ENCODE results near the gene BRD7. TPM values are rescaled to one million over a fixed set of nuclear protein-coding genes. Genes with fewer than 3 reads are reported as not detected.

Gene BRD7
- polyA plus RNA-seq, 3 donors = 11.4 to 33.0 (median 21.2) TPM

- Mint-ChIP-seq H3K4me3 (peak overlapping the region; percentile 99 to 100), H3K27ac (peak overlapping the region; percentile 98 to 100 (median 100)), H3K9me3 (peaks cover 0 to 4% (median 0%) of the 10 kb centered on the region in 7 donors), H3K27me3 (ENCODE audit: low read depth in 3 of 3) (no peaks in the 10 kb centered on the region), H3K36me3 (peaks cover 12 to 44% of the 10 kb centered on the region in 2 donors), H3K4me1 (peaks cover 88% of the 10 kb centered on the region)
- H3K4me2 ChIP-seq (replicated peaks; ENCODE audit: extremely low read depth, low read length, poor library complexity, severe bottlenecking) = peak overlapping the region; percentile 97
- H4K20me1 ChIP-seq (ENCODE audit: insufficient read depth, low read length) = peaks cover 14% of the 10 kb centered on the region
- H3K4me1 ChIP-seq (ENCODE audit: control insufficient read depth in 1 of 2, insufficient read depth in 2 of 2, low read length in 2 of 2) = peaks cover 95% of the 10 kb centered on the region in 2 donors
- no peak for TF ChIP-seq CTCF (IDR thresholded peaks at IDR 0.05)
- peaks cover 98% of the 10 kb centered on the region for H3K79me2 ChIP-seq (ENCODE audit: insufficient read depth, low read length)
- peak; percentile 44 to 77 (median 66) for DNase-seq
- no peaks in the 10 kb centered on the region for H3K9me3 ChIP-seq (replicated peaks in 1 of 2; ENCODE audit: control insufficient read depth in 1 of 2, insufficient read depth in 1 of 2, low read length in 2 of 2)
- H2AFZ ChIP-seq (ENCODE audit: insufficient read depth, low read depth, low read length, poor library complexity, severe bottlenecking) = no peak overlapping the region
- intact Hi-C loops (cut with micrococcal nuclease) = loop anchor here (5.0 to 10.0 kb wide), 3 partner anchors 182 to 465 kb away; partner anchors contain the start of genes CYLD (in 1 of the 2) and NOD2 (in 1 of the 2)
- H3K27ac ChIP-seq (ENCODE audit: low read depth in 1 of 2, low read length in 2 of 2) = peak overlapping the region; percentile 93 to 97
- H3K27me3 ChIP-seq (ENCODE audit: control insufficient read depth in 2 of 2, insufficient read depth in 2 of 2, low read length in 2 of 2) = no peaks in the 10 kb centered on the region
- no CpG with 5 or more reads among the region's 4 CpGs for WGBS (ENCODE audit: insufficient coverage)
- H3K4me3 ChIP-seq (replicated peaks in 1 of 3; ENCODE audit: low read depth in 2 of 3, low read length in 3 of 3) = peak overlapping the region; percentile 6 to 86 (median 12)
- peak overlapping the region; percentile 86 for H3K9ac ChIP-seq (ENCODE audit: insufficient read depth, low read length, poor library complexity, severe bottlenecking)
- no peaks in the 10 kb centered on the region for H3K36me3 ChIP-seq (replicated peaks in 1 of 2; ENCODE audit: control insufficient read depth in 1 of 2, insufficient read depth in 2 of 2, low read length in 2 of 2)
Measured at GRCh38 chr16:50276801-50277555, 91.8 kb downstream of the BRD7 start.

- Histone ChIP-seq H2AFZ (ENCODE audit: insufficient read depth, low read depth, low read length, poor library complexity, severe bottlenecking) (no peak overlapping the region), H3K4me3 (replicated peaks in 1 of 3; ENCODE audit: low read depth in 2 of 3, low read length in 3 of 3) (peak overlapping the region; percentile 6 to 86 (median 67)), H3K27ac (ENCODE audit: low read depth in 1 of 2, low read length in 2 of 2) (peak overlapping the region; percentile 93 to 97), H3K27me3 (ENCODE audit: control insufficient read depth in 2 of 2, insufficient read depth in 2 of 2, low read length in 2 of 2) (no peaks in the 10 kb centered on the region), H4K20me1 (ENCODE audit: insufficient read depth, low read length) (peaks cover 11% of the 10 kb centered on the region), H3K4me2 (replicated peaks; ENCODE audit: extremely low read depth, low read length, poor library complexity, severe bottlenecking) (peak overlapping the region; percentile 97), H3K4me1 (ENCODE audit: control insufficient read depth in 1 of 2, insufficient read depth in 2 of 2, low read length in 2 of 2) (peaks cover 95% of the 10 kb centered on the region in 2 donors), H3K79me2 (ENCODE audit: insufficient read depth, low read length) (peaks cover 99% of the 10 kb centered on the region), H3K9me3 (replicated peaks in 1 of 2; ENCODE audit: control insufficient read depth in 1 of 2, insufficient read depth in 1 of 2, low read length in 2 of 2) (no peaks in the 10 kb centered on the region), H3K36me3 (replicated peaks in 1 of 2; ENCODE audit: control insufficient read depth in 1 of 2, insufficient read depth in 2 of 2, low read length in 2 of 2) (no peaks in the 10 kb centered on the region), H3K9ac (ENCODE audit: insufficient read depth, low read length, poor library complexity, severe bottlenecking) (peak overlapping the region; percentile 86)
- intact Hi-C loops (cut with micrococcal nuclease) = loop anchor here (5.0 to 10.0 kb wide), 3 partner anchors 181 to 466 kb away; partner anchors contain the start of genes CYLD (in 1 of the 2) and NOD2 (in 1 of the 2)
- TF ChIP-seq CTCF (IDR thresholded peaks at IDR 0.05) = no peak
- Mint-ChIP-seq H3K27ac (peak overlapping the region; percentile 98 to 100 (median 100)), H3K9me3 (peaks cover 0 to 4% (median 0%) of the 10 kb centered on the region in 7 donors), H3K36me3 (peaks cover 12 to 48% of the 10 kb centered on the region in 2 donors), H3K27me3 (ENCODE audit: low read depth in 3 of 3) (no peaks in the 10 kb centered on the region), H3K4me1 (peaks cover 89% of the 10 kb centered on the region), H3K4me3 (peak overlapping the region; percentile 99 to 100)
- WGBS (ENCODE audit: insufficient coverage) = no CpG with 5 or more reads among the region's 2 CpGs
- DNase-seq = peak in 2 of 3 donors; percentile 63 to 76
Measured at GRCh38 chr16:50276326-50276640, 92.5 kb downstream of the BRD7 start.
